ENCODE data around the gene EBF3. TPM values are rescaled to one million over a fixed set of nuclear protein-coding genes. Genes with fewer than 3 reads are reported as not detected.

EBF3 gene
- total RNA-seq, 1 donor from 2014 or later: 0.07 TPM

DNA sequence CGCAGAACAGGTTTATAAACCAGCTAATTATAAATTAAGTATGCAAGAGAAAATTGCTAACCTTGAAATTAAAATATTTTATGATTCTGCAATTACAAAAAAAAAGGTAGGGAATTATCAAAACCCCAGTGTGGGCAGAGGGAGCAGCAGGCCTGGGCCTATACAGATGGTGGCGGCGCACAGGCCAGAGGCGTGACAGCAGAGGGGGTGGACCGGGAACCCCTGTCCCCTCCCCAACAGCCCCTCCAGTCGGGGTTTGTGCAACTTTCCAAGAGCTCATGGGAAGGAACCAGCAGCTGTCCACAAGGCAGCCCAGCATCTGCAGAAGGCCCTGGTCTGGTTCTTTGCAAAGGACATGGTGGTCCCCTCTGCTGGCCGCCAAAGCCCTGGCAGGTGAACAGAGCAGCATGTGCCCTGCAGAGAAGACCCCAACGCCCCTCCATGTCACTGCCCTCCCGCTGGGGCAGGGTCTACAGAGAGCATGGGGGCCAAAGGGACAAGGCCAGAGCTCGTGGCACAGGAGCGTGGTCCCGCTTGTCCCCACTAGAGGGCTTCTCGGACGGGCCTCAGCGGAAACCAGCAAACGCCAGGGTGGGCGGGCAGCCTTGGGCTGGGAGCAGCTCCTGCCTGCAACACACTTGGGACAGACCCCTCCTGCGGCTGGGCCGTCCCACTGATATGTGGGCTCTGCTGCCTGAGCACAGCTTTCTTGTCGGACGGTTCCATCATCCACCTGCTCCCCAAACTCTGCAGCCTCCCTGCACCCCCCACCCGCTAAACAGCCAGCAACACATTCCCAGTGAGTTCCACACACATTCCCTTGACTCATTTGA is 75.1 kb downstream of the EBF3 start:
- Histone ChIP-seq H3K9ac (ENCODE audit: low read length) (no peak overlapping the region), H3K9me3 (ENCODE audit: insufficient read depth, low read depth, low read length) (no peaks in the 10 kb centered on the region), H4K20me1 (ENCODE audit: insufficient read depth, low read length) (no peaks in the 10 kb centered on the region), H3K4me2 (ENCODE audit: low read length) (no peak overlapping the region), H3K79me2 (ENCODE audit: insufficient read depth, low read length) (no peaks in the 10 kb centered on the region), H2AFZ (ENCODE audit: low read depth, low read length) (no peak overlapping the region), H3K36me3 (ENCODE audit: insufficient read depth, low read length) (no peaks in the 10 kb centered on the region), H3K27ac (ENCODE audit: low read depth, low read length) (no peak overlapping the region), H3K4me3 (ENCODE audit: insufficient read depth, low read depth, low read length) (no peak overlapping the region), H3K27me3 (ENCODE audit: insufficient read depth, low read length) (no peaks in the 10 kb centered on the region), H3K4me1 (ENCODE audit: insufficient read depth, low read length) (no peaks in the 10 kb centered on the region)
- Mint-ChIP-seq H3K27me3 (ENCODE audit: low read depth, unreplicated experiment) (peaks cover 20% of the 10 kb centered on the region), H3K27ac (ENCODE audit: unreplicated experiment) (no peak overlapping the region), H3K4me3 (ENCODE audit: unreplicated experiment) (no peak overlapping the region), H3K4me1 (ENCODE audit: low read depth, unreplicated experiment) (no peaks in the 10 kb centered on the region), H3K36me3 (ENCODE audit: low read depth, unreplicated experiment) (no peaks in the 10 kb centered on the region), H3K9me3 (ENCODE audit: unreplicated experiment) (no peaks in the 10 kb centered on the region)
- DNase-seq (ENCODE audit: low read depth): no peak
- no peak for TF ChIP-seq EZH2 (IDR thresholded peaks at IDR 0.05; ENCODE audit: insufficient read depth, low read length)
- TF ChIP-seq, protein P1, sequence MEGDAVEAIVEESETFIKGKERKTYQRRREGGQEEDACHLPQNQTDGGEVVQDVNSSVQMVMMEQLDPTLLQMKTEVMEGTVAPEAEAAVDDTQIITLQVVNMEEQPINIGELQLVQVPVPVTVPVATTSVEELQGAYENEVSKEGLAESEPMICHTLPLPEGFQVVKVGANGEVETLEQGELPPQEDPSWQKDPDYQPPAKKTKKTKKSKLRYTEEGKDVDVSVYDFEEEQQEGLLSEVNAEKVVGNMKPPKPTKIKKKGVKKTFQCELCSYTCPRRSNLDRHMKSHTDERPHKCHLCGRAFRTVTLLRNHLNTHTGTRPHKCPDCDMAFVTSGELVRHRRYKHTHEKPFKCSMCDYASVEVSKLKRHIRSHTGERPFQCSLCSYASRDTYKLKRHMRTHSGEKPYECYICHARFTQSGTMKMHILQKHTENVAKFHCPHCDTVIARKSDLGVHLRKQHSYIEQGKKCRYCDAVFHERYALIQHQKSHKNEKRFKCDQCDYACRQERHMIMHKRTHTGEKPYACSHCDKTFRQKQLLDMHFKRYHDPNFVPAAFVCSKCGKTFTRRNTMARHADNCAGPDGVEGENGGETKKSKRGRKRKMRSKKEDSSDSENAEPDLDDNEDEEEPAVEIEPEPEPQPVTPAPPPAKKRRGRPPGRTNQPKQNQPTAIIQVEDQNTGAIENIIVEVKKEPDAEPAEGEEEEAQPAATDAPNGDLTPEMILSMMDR (IDR thresholded peaks at IDR 0.05; ENCODE audit: insufficient read depth, low read depth, low read length): no peak
- no peak for FAIRE-seq

GRCh38 chr10:129887986-129888783 is 75.9 kb downstream of the EBF3 start:
- TF ChIP-seq, protein P1 (IDR thresholded peaks at IDR 0.05; ENCODE audit: insufficient read depth, low read depth, low read length): no peak
- no peak for TF ChIP-seq EZH2 (IDR thresholded peaks at IDR 0.05; ENCODE audit: insufficient read depth, low read length)
- Histone ChIP-seq H3K4me3 (ENCODE audit: insufficient read depth, low read depth, low read length) (no peak overlapping the region), H3K4me2 (ENCODE audit: low read length) (no peak overlapping the region), H3K36me3 (ENCODE audit: insufficient read depth, low read length) (no peaks in the 10 kb centered on the region), H3K27ac (ENCODE audit: low read depth, low read length) (no peak overlapping the region), H3K27me3 (ENCODE audit: insufficient read depth, low read length) (no peaks in the 10 kb centered on the region), H3K9ac (ENCODE audit: low read length) (no peak overlapping the region), H3K79me2 (ENCODE audit: insufficient read depth, low read length) (no peaks in the 10 kb centered on the region), H4K20me1 (ENCODE audit: insufficient read depth, low read length) (no peaks in the 10 kb centered on the region), H2AFZ (ENCODE audit: low read depth, low read length) (no peak overlapping the region), H3K9me3 (ENCODE audit: insufficient read depth, low read depth, low read length) (no peaks in the 10 kb centered on the region), H3K4me1 (ENCODE audit: insufficient read depth, low read length) (no peaks in the 10 kb centered on the region)
- H3K4me1 Mint-ChIP-seq (ENCODE audit: low read depth, unreplicated experiment): no peaks in the 10 kb centered on the region
- no peaks in the 10 kb centered on the region for H3K36me3 Mint-ChIP-seq (ENCODE audit: low read depth, unreplicated experiment)
- H3K4me3 Mint-ChIP-seq (ENCODE audit: unreplicated experiment): no peak overlapping the region
- H3K27me3 Mint-ChIP-seq (ENCODE audit: low read depth, unreplicated experiment): peaks cover 22% of the 10 kb centered on the region
- H3K9me3 Mint-ChIP-seq (ENCODE audit: unreplicated experiment): no peaks in the 10 kb centered on the region
- DNase-seq (ENCODE audit: low read depth): no peak
- no peak for FAIRE-seq
- H3K27ac Mint-ChIP-seq (ENCODE audit: unreplicated experiment): no peak overlapping the region

Measured in astrocyte (in vitro differentiated cells and primary cell).